Measurements from ENCODE around the gene SMAD7. TPM values are rescaled to one million over a fixed set of nuclear protein-coding genes. Genes with fewer than 3 reads are reported as not detected.

SMAD7 gene
- total and polyA plus RNA-seq, 4 donors, result 27.3 to 98.8 (median 44.2) TPM

DNA sequence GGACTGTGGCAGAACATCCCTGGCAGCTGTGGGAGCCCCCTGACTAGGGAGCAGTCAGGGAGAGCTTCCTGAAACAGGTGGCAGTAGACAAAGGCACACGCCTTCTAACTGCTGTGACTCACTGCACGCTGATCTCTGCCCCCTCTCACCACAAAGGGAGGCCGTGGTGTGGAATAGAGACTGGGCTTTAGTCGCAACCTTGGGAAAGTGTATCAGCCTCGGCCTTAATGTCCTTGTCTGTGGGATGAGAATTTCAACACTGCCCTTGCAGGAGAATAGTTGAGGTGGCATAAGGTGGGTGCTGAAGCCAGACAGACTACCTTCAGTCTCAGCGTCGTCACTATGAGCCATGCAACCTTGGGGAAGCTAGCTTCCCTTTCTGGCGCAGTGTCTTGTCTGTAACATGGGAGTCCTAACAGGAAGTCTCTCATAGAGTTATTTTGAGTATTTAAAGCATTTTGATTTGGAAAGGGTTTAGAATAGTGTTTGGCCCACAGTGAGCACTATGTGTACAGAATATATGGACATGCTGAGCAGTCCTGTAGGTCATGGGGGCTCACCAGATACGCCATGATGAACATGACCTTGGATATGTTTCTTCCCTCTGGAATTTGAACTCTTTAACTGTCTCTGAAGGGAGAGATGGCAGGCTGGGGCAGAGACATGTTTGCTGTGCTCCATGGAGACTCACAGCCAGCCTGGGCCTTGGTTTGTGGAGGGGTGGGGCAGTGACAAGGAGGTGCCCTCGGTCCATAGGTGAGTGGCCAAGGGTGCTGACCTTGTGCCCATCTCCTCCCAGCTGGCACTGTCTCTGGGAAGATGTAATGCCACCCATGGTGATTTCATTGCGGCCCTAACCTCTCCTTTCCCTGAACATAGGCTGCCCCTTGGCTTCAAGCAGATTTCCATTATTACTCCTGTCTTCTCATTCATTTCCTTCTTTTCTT lies 29.5 kb upstream of the SMAD7 start:
- ATAC-seq (ENCODE audit: low FRiP score) (no peak), DNase-seq (no peak)
- Histone ChIP-seq H3K4me3 (ENCODE audit: low read length in 2 of 2) (no peak overlapping the region), H3K4me1 (ENCODE audit: control insufficient read depth in 1 of 2, insufficient read depth in 2 of 2, low read length in 2 of 2) (no peaks in the 10 kb centered on the region), H3K27ac (ENCODE audit: low read depth in 1 of 2, low read length in 2 of 2) (no peak overlapping the region), H3K9me3 (ENCODE audit: control insufficient read depth, low read length) (no peaks in the 10 kb centered on the region), H3K36me3 (ENCODE audit: control insufficient read depth in 1 of 2, insufficient read depth in 2 of 2, low read length in 1 of 2) (no peaks in the 10 kb centered on the region), H3K27me3 (ENCODE audit: control insufficient read depth in 1 of 2, insufficient read depth in 2 of 2, low read length in 1 of 2) (no peaks in the 10 kb centered on the region)
- intact Hi-C loops (cut with DNase I), result no loop called here
- WGBS, 2 donors, result 73 to 77% methylated on average over 11 of the region's 11 CpGs

DNA sequence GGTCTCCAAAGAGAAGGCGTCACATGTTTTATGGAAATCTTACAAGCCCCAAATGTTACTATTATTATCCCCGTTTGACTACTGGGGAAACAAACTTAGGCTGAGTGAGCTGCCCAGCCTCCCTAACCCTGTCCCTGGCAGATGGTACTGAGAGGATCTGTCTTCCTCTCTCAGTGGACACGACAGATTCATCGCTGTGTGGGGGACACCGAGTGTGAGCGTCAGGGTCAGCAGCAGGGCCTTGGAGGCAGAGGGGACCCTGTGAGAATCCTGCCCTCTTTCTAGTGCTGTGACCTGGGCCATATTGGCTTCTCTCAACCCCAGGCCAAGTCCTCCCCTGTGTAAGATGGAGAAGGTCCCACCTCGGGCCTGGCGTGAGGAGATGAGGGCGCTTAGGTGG lies 27.1 kb upstream of the SMAD7 start:
- no peak overlapping the region for H3K4me3 ChIP-seq (ENCODE audit: low read length in 2 of 2)
- ATAC-seq (ENCODE audit: low FRiP score) (no peak), DNase-seq (peak in 1 of 2 donors; percentile 43)
- no peaks in the 10 kb centered on the region for H3K4me1 ChIP-seq (ENCODE audit: control insufficient read depth in 1 of 2, insufficient read depth in 2 of 2, low read length in 2 of 2)
- H3K9me3 ChIP-seq (ENCODE audit: control insufficient read depth, low read length), result no peaks in the 10 kb centered on the region
- H3K27me3 ChIP-seq (ENCODE audit: control insufficient read depth in 1 of 2, insufficient read depth in 2 of 2, low read length in 1 of 2), result no peaks in the 10 kb centered on the region
- 90% methylated on average over 9 of the region's 9 CpGs for WGBS, 2 donors
- H3K27ac ChIP-seq (ENCODE audit: low read depth in 1 of 2, low read length in 2 of 2), result no peak overlapping the region
- no peaks in the 10 kb centered on the region for H3K36me3 ChIP-seq (ENCODE audit: control insufficient read depth in 1 of 2, insufficient read depth in 2 of 2, low read length in 1 of 2)
- intact Hi-C loops (cut with DNase I), result no loop called here

DNA sequence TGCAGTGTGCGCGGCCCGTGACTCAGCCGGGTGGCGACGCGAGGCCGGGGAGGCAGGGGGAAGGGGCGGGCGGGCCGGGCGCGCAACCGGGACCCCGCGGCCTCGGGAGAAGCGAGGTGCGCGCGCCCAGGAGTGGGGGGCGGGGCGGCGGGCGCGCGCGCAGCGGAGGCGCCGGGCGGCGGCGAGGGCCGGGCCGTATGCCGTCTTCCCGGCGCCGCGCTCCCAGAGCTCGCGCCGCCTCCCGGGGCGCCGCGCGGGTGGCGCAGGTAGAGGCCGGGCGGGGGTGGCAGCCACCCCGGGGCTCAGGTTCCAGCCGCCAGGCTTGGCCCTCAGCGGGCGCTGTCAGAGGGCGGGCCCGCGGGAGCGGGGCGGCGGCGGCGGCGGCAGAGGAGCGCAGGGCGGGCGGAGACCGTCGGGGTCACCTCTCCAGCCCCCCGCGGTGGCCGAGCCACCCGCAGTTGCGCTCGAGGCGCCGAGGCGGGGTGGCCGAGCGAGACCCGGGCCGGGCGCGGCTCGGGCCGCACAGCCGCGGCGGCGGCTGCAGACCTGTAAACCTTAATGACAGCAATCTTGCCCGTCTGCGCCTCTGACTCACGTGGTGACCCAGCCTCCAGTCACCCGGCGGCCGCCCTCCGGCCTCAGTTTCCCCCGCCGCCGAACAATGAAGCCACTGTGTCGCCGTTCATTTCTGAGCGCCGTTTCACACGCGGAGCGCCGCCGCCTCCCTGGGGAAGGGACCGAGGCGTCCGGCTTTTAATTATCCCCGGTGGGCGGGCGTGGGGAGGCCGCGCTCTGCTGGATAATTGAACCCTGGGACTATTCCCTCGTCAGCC lies 25.3 kb upstream of the SMAD7 start:
- Histone ChIP-seq H3K9me3 (ENCODE audit: control insufficient read depth, low read length) (no peaks in the 10 kb centered on the region), H3K4me3 (ENCODE audit: low read length in 2 of 2) (peak overlapping the region; percentile 44 to 75), H3K4me1 (ENCODE audit: control insufficient read depth in 1 of 2, insufficient read depth in 2 of 2, low read length in 2 of 2) (no peaks in the 10 kb centered on the region), H3K36me3 (ENCODE audit: control insufficient read depth in 1 of 2, insufficient read depth in 2 of 2, low read length in 1 of 2) (no peaks in the 10 kb centered on the region), H3K27me3 (ENCODE audit: control insufficient read depth in 1 of 2, insufficient read depth in 2 of 2, low read length in 1 of 2) (no peaks in the 10 kb centered on the region), H3K27ac (ENCODE audit: low read depth in 1 of 2, low read length in 2 of 2) (peak overlapping the region; percentile 32 to 72)
- ATAC-seq (ENCODE audit: low FRiP score), result peak; percentile 75
- WGBS, 2 donors, result 2 to 6% methylated on average over 59 to 119 of the region's 119 CpGs
- DNase-seq, result peak; percentile 59 to 91
- intact Hi-C loops (cut with DNase I), result loop anchor here in 1 of 2 donors (1.0 kb wide), 1 partner anchor 20 kb away; no protein-coding TSS in a partner anchor

DNA sequence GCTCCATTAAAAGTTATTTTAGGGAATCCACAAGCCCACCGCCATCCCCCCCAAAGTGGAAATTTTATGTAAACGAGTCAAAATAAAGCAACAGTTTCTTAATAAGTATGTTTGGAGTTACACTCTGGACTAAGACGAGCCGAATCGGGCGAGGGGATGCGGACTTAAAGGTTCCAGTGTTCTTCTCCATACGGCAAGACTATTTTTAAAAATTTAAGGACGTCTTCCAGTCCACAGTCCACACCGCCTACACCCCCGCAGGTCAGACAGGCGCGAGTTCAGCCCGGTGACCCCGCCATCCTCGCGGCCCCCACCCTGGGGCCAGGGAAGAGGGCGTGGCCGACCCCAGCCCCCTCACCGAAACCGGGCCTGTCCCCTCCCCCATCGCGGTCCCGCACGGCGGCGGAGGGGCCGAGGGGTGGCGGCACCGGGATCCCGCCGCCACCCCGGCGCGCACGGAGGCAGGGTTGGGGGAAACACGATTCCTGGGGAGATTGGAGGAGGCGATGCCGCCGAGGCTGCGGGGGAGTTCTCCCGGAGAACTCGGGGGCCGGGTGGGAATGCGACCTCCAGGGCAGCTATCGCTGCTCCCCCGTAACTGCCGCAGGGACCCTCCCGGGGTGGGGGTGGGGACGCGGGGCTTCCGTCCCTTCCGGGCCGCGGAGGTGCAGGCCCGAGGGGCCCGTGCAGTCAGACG lies 24.5 kb upstream of the SMAD7 start:
- Histone ChIP-seq H3K9me3 (ENCODE audit: control insufficient read depth, low read length) (no peaks in the 10 kb centered on the region), H3K36me3 (ENCODE audit: control insufficient read depth in 1 of 2, insufficient read depth in 2 of 2, low read length in 1 of 2) (no peaks in the 10 kb centered on the region), H3K27me3 (ENCODE audit: control insufficient read depth in 1 of 2, insufficient read depth in 2 of 2, low read length in 1 of 2) (no peaks in the 10 kb centered on the region), H3K4me1 (ENCODE audit: control insufficient read depth in 1 of 2, insufficient read depth in 2 of 2, low read length in 2 of 2) (no peaks in the 10 kb centered on the region), H3K4me3 (ENCODE audit: low read length in 2 of 2) (peak overlapping the region; percentile 44 to 75), H3K27ac (ENCODE audit: low read depth in 1 of 2, low read length in 2 of 2) (peak overlapping the region; percentile 9 to 32)
- DNase-seq (peak in 1 of 2 donors; percentile 77), ATAC-seq (ENCODE audit: low FRiP score) (peak; percentile 49)
- 1 to 2% methylated on average over 42 to 58 of the region's 58 CpGs for WGBS, 2 donors
- intact Hi-C loops (cut with DNase I), result loop anchor here in 1 of 2 donors (1.0 kb wide), 1 partner anchor 19 kb away; no protein-coding TSS in a partner anchor

DNA sequence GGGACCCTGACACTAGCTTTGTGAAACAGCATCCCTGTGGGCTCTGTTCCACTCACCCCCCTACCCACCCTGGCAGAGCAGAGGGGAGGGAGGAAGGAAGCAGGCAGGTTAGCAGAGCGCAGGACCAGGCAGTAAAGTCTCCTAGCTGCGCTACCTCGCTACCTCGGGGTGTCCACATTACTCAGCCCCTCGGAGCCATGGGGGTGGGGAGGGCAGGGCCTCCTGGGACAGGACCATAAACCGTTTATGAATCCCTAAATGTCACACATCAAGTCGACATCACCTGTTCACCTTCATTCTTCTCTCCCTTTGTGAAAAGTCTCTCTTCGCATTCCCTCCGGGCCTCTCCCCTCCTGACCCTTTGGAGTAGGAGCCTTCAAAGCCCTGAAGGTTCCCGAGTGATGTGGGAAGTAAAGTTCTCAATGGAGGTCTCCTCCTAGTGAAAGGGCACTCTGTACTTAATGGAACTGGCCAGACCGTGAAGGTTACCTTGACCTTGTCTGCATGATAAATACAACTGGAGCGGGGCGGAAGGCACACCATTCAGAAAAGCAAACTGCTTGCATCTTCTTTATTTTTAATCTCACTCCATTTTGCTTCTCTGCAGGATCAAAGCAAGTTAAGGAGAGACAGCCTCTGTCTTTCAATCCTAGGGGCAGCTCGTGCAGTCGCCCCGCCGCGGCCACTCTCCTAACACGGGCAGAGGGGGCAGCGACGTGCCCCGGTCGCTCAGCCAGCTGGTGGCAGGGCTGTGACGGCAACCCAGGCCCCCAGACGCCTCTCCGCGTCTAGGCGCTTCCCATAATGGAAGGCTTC lies 23.7 kb upstream of the SMAD7 start:
- H3K9me3 ChIP-seq (ENCODE audit: control insufficient read depth, low read length), result no peaks in the 10 kb centered on the region
- DNase-seq (no peak), ATAC-seq (ENCODE audit: low FRiP score) (peak; percentile 49)
- WGBS, 2 donors, result 40 to 46% methylated on average over 28 of the region's 28 CpGs
- H3K36me3 ChIP-seq (ENCODE audit: control insufficient read depth in 1 of 2, insufficient read depth in 2 of 2, low read length in 1 of 2), result no peaks in the 10 kb centered on the region
- no peaks in the 10 kb centered on the region for H3K4me1 ChIP-seq (ENCODE audit: control insufficient read depth in 1 of 2, insufficient read depth in 2 of 2, low read length in 2 of 2)
- H3K27ac ChIP-seq (ENCODE audit: low read depth in 1 of 2, low read length in 2 of 2), result peak overlapping the region in 1 of 2 donors; percentile 9
- no peaks in the 10 kb centered on the region for H3K27me3 ChIP-seq (ENCODE audit: control insufficient read depth in 1 of 2, insufficient read depth in 2 of 2, low read length in 1 of 2)
- intact Hi-C loops (cut with DNase I), result loop anchor here in 1 of 2 donors (1.0 kb wide), 1 partner anchor 18 kb away; no protein-coding TSS in a partner anchor
- peak overlapping the region; percentile 44 to 75 for H3K4me3 ChIP-seq (ENCODE audit: low read length in 2 of 2)

DNA sequence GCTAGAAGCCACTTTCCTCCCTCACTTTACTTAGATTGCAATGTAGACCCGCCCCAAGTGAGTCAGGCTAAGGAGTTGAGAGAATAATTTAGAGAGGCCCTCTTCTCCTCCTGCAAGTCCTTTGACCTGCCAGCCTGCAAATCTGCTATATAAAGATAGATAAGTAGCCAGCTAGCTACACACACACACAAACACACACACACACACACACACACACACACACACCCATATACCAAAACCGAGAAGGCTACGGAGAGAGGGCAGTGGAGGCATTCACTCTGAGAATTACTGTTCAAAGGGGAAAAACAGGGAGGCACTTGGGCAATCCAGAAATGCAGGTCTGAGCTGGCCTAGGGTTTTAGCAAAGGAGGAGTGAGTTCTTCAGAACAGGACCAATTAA lies 23.0 kb upstream of the SMAD7 start:
- Histone ChIP-seq H3K36me3 (ENCODE audit: control insufficient read depth in 1 of 2, insufficient read depth in 2 of 2, low read length in 1 of 2) (no peaks in the 10 kb centered on the region), H3K27ac (ENCODE audit: low read depth in 1 of 2, low read length in 2 of 2) (no peak overlapping the region), H3K27me3 (ENCODE audit: control insufficient read depth in 1 of 2, insufficient read depth in 2 of 2, low read length in 1 of 2) (no peaks in the 10 kb centered on the region), H3K9me3 (ENCODE audit: control insufficient read depth, low read length) (no peaks in the 10 kb centered on the region), H3K4me3 (ENCODE audit: low read length in 2 of 2) (no peak overlapping the region), H3K4me1 (ENCODE audit: control insufficient read depth in 1 of 2, insufficient read depth in 2 of 2, low read length in 2 of 2) (no peaks in the 10 kb centered on the region)
- no peak for ATAC-seq (ENCODE audit: low FRiP score)
- 67 to 82% methylated on average over 3 of the region's 3 CpGs for WGBS, 2 donors
- no peak for DNase-seq
- intact Hi-C loops (cut with DNase I), result no loop called here

DNA sequence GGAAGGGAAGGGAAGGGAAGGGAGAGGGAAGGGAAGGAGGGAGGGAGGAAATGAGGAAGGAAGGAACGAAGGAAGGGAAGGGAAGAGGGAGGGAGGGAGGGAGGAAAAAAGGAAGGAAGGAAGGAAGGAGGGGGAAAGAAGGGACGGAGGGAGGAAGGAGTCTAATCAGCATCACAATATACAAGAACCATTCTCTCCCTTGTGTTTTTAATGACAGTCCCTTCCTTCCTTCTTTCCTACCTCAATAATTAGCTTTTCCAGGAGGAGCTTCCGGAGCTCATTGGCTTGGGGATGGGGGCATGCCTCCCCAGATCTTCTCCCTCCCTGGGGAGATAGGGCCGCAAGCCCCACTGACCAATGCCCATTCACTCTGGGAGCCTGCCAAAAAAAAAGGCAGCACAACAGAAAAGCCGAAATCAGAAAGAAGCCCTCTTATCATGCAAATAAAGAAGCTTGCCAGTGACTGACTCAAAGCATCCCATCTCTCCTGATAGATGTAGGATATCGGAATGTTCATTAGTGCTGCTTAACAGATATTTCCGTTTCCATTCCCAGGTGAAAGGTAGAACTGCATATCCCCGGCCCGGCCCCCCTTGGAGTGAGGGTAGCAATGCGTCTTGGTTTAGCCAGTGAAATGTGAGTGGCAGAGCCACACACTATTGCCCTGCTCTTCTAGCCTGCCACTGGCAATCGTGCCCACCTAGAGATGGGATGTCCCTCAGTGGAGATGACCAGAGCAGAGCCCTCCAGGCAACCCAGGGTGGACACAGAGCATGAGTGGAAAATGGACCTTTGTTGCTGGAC lies 17.8 kb upstream of the SMAD7 start:
- Histone ChIP-seq H3K27ac (ENCODE audit: low read depth in 1 of 2, low read length in 2 of 2) (no peak overlapping the region), H3K9me3 (ENCODE audit: control insufficient read depth, low read length) (no peaks in the 10 kb centered on the region), H3K4me3 (ENCODE audit: low read length in 2 of 2) (no peak overlapping the region), H3K27me3 (ENCODE audit: control insufficient read depth in 1 of 2, insufficient read depth in 2 of 2, low read length in 1 of 2) (no peaks in the 10 kb centered on the region), H3K4me1 (ENCODE audit: control insufficient read depth in 1 of 2, insufficient read depth in 2 of 2, low read length in 2 of 2) (no peaks in the 10 kb centered on the region), H3K36me3 (ENCODE audit: control insufficient read depth in 1 of 2, insufficient read depth in 2 of 2, low read length in 1 of 2) (no peaks in the 10 kb centered on the region)
- intact Hi-C loops (cut with DNase I), result no loop called here
- DNase-seq, result no peak
- ATAC-seq (ENCODE audit: low FRiP score), result no peak
- WGBS, 2 donors, result 85 to 86% methylated on average over 10 to 11 of the region's 11 CpGs
